PC-9 (cell line): ENCODE results near the gene SPEN. TPM values are rescaled to one million over a fixed set of nuclear protein-coding genes. Genes with fewer than 3 reads are reported as not detected.

ENCODE experiments used
- BruUV-seq: library from RNA; stranded (reverse); fragments of 400-500 nt; replicated peaks from 2 replicates; lab custom pipeline; 2021; lab: Mats Ljungman, UMichigan
- CTCF ChIA-PET: fragments of 300-600 bp; sonication (Branson Sonifier 250); formaldehyde crosslinking; loops from one replicate; lab custom pipeline; 2022; ENCODE audit warnings: antibody characterized with exemption; lab: Charles Lee
- POLR2A ChIA-PET: fragments of 300-600 bp; sonication (Branson Sonifier 250); formaldehyde crosslinking; loops from one replicate; lab custom pipeline; 2022; ENCODE audit warnings: antibody characterized with exemption; ENCODE audit not compliant: unreplicated experiment; lab: Charles Lee
- DNase-seq, 2 experiments: peaks; one replicate each; pipeline versions ENCODE4 v3.0.0 to v3.0.0-alpha.2; 2015 to 2022; ENCODE audit warnings: mixed read lengths in 1 of 2
- H2AFZ ChIP-seq: fragments of 200-600 bp; sonication (generic); 2 replicates; pipeline ENCODE4 v1.8.1; 2017; ENCODE audit warnings: antibody characterized with exemption
- H3F3A ChIP-seq: fragments of 200-600 bp; sonication (generic); 2 replicates; pipeline ENCODE4 v1.8.1; 2017; ENCODE audit warnings: antibody characterized with exemption, mild to moderate bottlenecking, low read depth; ENCODE audit not compliant: insufficient read depth
- H3K27ac ChIP-seq: fragments of 200-600 bp; sonication (generic); 2 replicates; pipeline ENCODE4 v1.6.1; 2016; ENCODE audit warnings: mixed run types
- H3K27me3 ChIP-seq: fragments of 200-600 bp; sonication (generic); 2 replicates; pipeline ENCODE4 v1.6.1; 2016; ENCODE audit warnings: low read depth, mixed run types; ENCODE audit not compliant: insufficient read depth
- H3K36me3 ChIP-seq: fragments of 200-600 bp; sonication (generic); 2 replicates; pipeline ENCODE4 v1.6.1; 2016; ENCODE audit warnings: low read depth, mixed run types
- H3K4me1 ChIP-seq: fragments of 200-600 bp; sonication (generic); replicated peaks from 2 replicates; pipeline ENCODE4 v1.6.1; 2016; ENCODE audit warnings: mixed run types; ENCODE audit not compliant: insufficient read depth
- H3K4me2 ChIP-seq: fragments of 200-600 bp; sonication (generic); 2 replicates; pipeline ENCODE4 v1.6.1; 2017; ENCODE audit warnings: mixed run types
- H3K4me3 ChIP-seq: fragments of 200-600 bp; sonication (generic); 2 replicates; pipeline ENCODE4 v1.6.1; 2016; ENCODE audit warnings: mixed run types
- H3K79me2 ChIP-seq: fragments of 200-600 bp; sonication (generic); 2 replicates; pipeline ENCODE4 v1.6.1; 2017; ENCODE audit warnings: low read depth, mixed run types
- H3K9me2 ChIP-seq: fragments of 200-600 bp; sonication (generic); 2 replicates; pipeline ENCODE4 v1.8.1; 2017; ENCODE audit warnings: mild to moderate bottlenecking; ENCODE audit not compliant: insufficient read depth
- H3K9me3 ChIP-seq: fragments of 200-600 bp; sonication (generic); 2 replicates; pipeline ENCODE4 v1.8.1; 2016; ENCODE audit warnings: low read depth; ENCODE audit not compliant: insufficient read depth
- H4K20me1 ChIP-seq: fragments of 200-600 bp; sonication (generic); 2 replicates; pipeline ENCODE4 v1.8.1; 2017; ENCODE audit not compliant: insufficient read depth
- EZH2 ChIP-seq: fragments of 200-600 bp; sonication (generic); IDR thresholded peaks from 2 replicates; pipeline ENCODE4 v1.8.0; 2017; ENCODE audit warnings: antibody characterized with exemption, low read depth
- intact Hi-C: fragments of 100-400 bp; cut with micrococcal nuclease; formaldehyde crosslinking; loops from one replicate; pipeline ENCODE4 v1.10.0; 2022; ENCODE audit not compliant: unreplicated experiment
- total RNA-seq: library from RNA; stranded (reverse); gene quantifications from 2 replicates; pipeline ENCODE4 v1.2.3, GENCODE V29; 2021
- TF ChIP-seq, protein P1 (sequence below): fragments of 200-600 bp; sonication (generic); conservative IDR thresholded peaks from 2 replicates; pipeline ENCODE4 v1.6.1; 2017; ENCODE audit warnings: mixed run types, antibody characterized with exemption, mild to moderate bottlenecking, moderate library complexity

Gene SPEN
- total RNA-seq, 1 experiment from 2014 or later, result 46.8 TPM

DNA sequence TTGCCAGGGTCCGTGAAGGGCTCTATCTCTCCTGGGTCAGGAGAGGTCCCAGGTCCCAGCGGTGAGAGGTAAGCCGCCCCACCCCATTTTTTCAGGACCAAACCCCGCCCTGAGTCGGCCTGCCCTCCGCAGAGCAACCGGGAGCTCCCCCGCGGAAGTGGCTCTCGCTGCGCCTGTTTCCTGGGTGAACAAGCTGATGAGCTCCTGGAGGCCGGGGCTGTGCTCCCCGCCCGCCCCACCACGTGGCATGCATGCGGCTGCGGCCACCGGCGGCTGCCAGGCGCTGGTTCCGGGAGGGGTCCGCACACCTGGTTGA is 96.4 kb downstream of the SPEN start:
- Histone ChIP-seq H3K36me3 (no peaks in the 10 kb centered on the region), H3K27ac (no peak overlapping the region), H3K27me3 (no peaks in the 10 kb centered on the region), H3K9me3 (no peaks in the 10 kb centered on the region), H3F3A (peaks cover 5% of the 10 kb centered on the region; the same call in 1 of the 2 replicates), H3K4me2 (no peak overlapping the region), H3K4me1 (no peaks in the 10 kb centered on the region), H3K79me2 (no peaks in the 10 kb centered on the region), H3K9me2 (no peaks in the 10 kb centered on the region), H4K20me1 (no peaks in the 10 kb centered on the region), H3K4me3 (no peak overlapping the region), H2AFZ (no peak overlapping the region)
- intact Hi-C loops, result no loop called here
- ChIA-PET POLR2A (no interaction called here), CTCF (no interaction called here)
- TF ChIP-seq, protein P1, sequence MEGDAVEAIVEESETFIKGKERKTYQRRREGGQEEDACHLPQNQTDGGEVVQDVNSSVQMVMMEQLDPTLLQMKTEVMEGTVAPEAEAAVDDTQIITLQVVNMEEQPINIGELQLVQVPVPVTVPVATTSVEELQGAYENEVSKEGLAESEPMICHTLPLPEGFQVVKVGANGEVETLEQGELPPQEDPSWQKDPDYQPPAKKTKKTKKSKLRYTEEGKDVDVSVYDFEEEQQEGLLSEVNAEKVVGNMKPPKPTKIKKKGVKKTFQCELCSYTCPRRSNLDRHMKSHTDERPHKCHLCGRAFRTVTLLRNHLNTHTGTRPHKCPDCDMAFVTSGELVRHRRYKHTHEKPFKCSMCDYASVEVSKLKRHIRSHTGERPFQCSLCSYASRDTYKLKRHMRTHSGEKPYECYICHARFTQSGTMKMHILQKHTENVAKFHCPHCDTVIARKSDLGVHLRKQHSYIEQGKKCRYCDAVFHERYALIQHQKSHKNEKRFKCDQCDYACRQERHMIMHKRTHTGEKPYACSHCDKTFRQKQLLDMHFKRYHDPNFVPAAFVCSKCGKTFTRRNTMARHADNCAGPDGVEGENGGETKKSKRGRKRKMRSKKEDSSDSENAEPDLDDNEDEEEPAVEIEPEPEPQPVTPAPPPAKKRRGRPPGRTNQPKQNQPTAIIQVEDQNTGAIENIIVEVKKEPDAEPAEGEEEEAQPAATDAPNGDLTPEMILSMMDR, result no peak
- TF ChIP-seq EZH2, result no peak
- no TSS peak for BruUV-seq
- DNase-seq, result no peak

DNA sequence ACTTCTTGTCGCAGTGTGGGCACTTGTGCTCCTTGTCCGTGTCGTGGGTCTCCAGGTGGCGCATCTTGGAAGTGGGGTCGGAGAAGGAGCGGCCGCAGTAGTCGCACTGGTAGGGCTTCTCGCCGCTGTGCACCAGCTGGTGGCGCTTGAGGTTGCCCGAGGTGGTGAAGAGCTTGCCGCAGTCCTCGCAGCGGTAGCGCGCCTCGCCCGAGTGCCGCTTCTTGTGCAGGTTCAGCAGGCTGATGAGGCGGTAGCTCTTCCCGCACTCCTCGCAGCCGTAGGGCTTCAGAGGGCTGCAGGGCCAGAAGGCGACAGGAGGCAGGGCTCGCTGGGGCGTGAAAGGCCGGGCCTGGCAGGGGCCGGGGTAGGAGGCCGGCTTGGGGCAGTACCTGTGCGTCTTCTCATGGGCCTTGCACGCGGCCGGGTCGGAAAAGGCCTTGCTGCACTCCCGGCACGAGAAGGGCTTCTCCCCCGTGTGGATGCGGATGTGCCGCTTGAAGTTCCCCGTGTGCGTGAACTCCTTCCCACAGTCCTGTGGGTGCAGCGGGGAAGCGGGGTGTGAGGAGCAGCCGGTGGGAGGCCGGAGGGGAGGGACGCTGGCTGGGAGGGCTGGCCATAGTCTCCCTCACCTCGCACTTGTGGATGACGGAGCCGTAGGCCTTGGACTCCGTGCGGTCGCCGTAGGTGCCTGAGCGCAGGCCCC is 97.0 kb downstream of the SPEN start:
- TF ChIP-seq EZH2, result no peak
- TF ChIP-seq, protein P1, result no peak
- DNase-seq, result no peak
- CTCF ChIA-PET, result no interaction called here
- Histone ChIP-seq H3K9me3 (no peaks in the 10 kb centered on the region), H2AFZ (no peak overlapping the region), H3K4me3 (no peak overlapping the region), H3K27me3 (no peaks in the 10 kb centered on the region), H3K4me1 (no peaks in the 10 kb centered on the region), H3K9me2 (no peaks in the 10 kb centered on the region), H3K27ac (no peak overlapping the region), H3K79me2 (no peaks in the 10 kb centered on the region), H4K20me1 (no peaks in the 10 kb centered on the region), H3F3A (peaks cover 2% of the 10 kb centered on the region; the same call in 1 of the 2 replicates), H3K4me2 (no peak overlapping the region), H3K36me3 (no peaks in the 10 kb centered on the region)
- POLR2A ChIA-PET, result no interaction called here
- no TSS peak for BruUV-seq
- intact Hi-C loops, result no loop called here

DNA sequence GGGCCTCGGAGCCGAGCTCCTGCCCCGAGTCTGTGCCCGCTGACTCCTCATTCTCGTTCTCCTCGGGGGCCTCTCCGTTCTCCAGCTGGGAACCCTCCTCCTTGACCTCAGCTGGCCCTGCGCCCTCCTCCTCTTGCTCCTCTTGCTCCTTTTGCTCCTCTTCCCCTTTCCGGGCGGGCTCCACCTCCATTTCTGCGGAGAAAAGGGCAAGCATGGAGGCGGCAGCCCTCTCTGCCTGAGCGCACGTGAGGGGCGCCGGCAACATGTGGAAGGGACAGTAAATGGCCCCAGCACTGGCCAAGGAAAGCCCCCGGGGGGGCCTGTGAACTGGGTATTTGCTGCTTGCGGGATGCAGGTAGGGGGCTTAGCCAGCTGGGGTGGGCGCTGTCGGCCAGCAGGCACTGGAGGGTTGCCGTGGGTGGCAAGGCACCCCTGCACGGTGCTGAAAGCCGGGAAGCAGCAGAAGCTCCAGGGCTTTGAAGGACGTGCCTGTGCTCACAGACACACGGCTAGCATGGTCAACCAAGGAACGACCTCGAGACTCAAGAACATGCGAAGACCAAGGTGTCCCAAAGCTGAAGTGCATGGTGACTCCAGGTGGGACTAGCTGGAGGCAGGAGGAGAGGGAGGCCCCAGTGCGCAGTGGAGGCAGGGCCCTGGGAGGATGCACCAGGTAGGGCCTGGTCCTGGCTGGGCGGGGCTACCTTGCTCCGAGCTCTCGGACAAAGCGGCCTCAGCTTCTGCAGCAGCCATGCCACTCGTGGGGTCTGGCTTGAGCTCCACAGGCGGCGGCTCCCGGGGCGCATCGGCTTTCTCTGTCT is 97.7 kb downstream of the SPEN start:
- POLR2A ChIA-PET, result no interaction called here
- Histone ChIP-seq H3K4me2 (no peak overlapping the region), H3K27ac (no peak overlapping the region), H3K4me3 (no peak overlapping the region), H4K20me1 (no peaks in the 10 kb centered on the region), H3K79me2 (0 out of 2 replicates have a peak, but pooled peaks cover under 1% of the 10 kb centered on the region), H3F3A (no peaks in the 10 kb centered on the region; the same call in 1 of the 2 replicates), H3K36me3 (no peaks in the 10 kb centered on the region), H2AFZ (no peak overlapping the region), H3K9me3 (no peaks in the 10 kb centered on the region), H3K4me1 (no peaks in the 10 kb centered on the region), H3K27me3 (no peaks in the 10 kb centered on the region), H3K9me2 (no peaks in the 10 kb centered on the region)
- intact Hi-C loops, result no loop called here
- BruUV-seq, result no TSS peak
- DNase-seq, result no peak
- CTCF ChIA-PET, result no interaction called here
- TF ChIP-seq, protein P1, result no peak
- TF ChIP-seq EZH2, result no peak
